Brain microvascular endothelial cell (primary cell): ENCODE results near the gene ALK.

Experiments
- DNase-seq: peaks from one replicate; pipeline ENCODE4 v3.0.0-alpha.2; 2020
- H3K27ac ChIP-seq: fragments of 250-450 bp; sonication (Bioruptor Pico); 2 replicates; pipeline ENCODE4 v1.5.1; 2020; ENCODE audit warnings: mild to moderate bottlenecking, moderate library complexity
- H3K27me3 ChIP-seq: fragments of 250-450 bp; sonication (Bioruptor Pico); replicated peaks from 2 replicates; pipeline ENCODE4 v1.5.1; 2020; ENCODE audit warnings: mild to moderate bottlenecking
- H3K36me3 ChIP-seq: fragments of 250-450 bp; sonication (Bioruptor Pico); replicated peaks from 2 replicates; pipeline ENCODE4 v1.5.1; 2020; ENCODE audit warnings: mild to moderate bottlenecking
- H3K4me3 ChIP-seq: 2 replicates; pipeline ENCODE4 v1.5.1; 2011; ENCODE audit warnings: low read depth, mild to moderate bottlenecking, control low read depth, low read length, moderate library complexity
- CTCF ChIP-seq: IDR thresholded peaks from 2 replicates; pipeline ENCODE4 v1.5.1; 2011; ENCODE audit warnings: low read depth, mild to moderate bottlenecking, moderate library complexity, low read length, control low read depth, inconsistent platforms; ENCODE audit errors: missing control alignments
- in situ Hi-C: cut with HindIII; loops from 2 replicates; pipeline ENCODE4 v1.10.0; 2017; ENCODE audit warnings: low sequenced_read_pairs, low pct_ligation_motif_present

ALK gene

GRCh38 chr2:29479401-29479800 lies 442.0 kb downstream of the ALK start:
- no peak for DNase-seq
- no peak overlapping the region for H3K4me3 ChIP-seq
- in situ Hi-C loops: no loop called here
- TF ChIP-seq CTCF: no peak
- H3K27me3 ChIP-seq: no peaks in the 10 kb centered on the region
- H3K36me3 ChIP-seq: no peaks in the 10 kb centered on the region
- H3K27ac ChIP-seq: no peak overlapping the region

- in situ Hi-C loops: no loop called here
- Histone ChIP-seq H3K27ac (no peak overlapping the region), H3K27me3 (no peaks in the 10 kb centered on the region), H3K36me3 (no peaks in the 10 kb centered on the region), H3K4me3 (no peak overlapping the region)
- no peak for DNase-seq
- TF ChIP-seq CTCF: no peak
These were observed 442.7 kb downstream of the ALK start for GRCh38 chr2:29478641-29479040.

- no peak for DNase-seq
- H3K27ac ChIP-seq: no peak overlapping the region
- no peak overlapping the region for H3K4me3 ChIP-seq
- H3K27me3 ChIP-seq: no peaks in the 10 kb centered on the region
- no peak for TF ChIP-seq CTCF
- in situ Hi-C loops: no loop called here
- H3K36me3 ChIP-seq: no peaks in the 10 kb centered on the region
These were observed 444.2 kb downstream of the ALK start for GRCh38 chr2:29477186-29477585.

- TF ChIP-seq CTCF: no peak
- in situ Hi-C loops: no loop called here
- H3K27me3 ChIP-seq: no peaks in the 10 kb centered on the region
These were observed 445.9 kb downstream of the ALK start for GRCh38 chr2:29475499-29475898.

GRCh38 chr2:29469961-29470360 lies 451.4 kb downstream of the ALK start:
- no peak for DNase-seq
- Histone ChIP-seq H3K36me3 (no peaks in the 10 kb centered on the region), H3K4me3 (no peak overlapping the region), H3K27ac (no peak overlapping the region), H3K27me3 (no peaks in the 10 kb centered on the region)
- in situ Hi-C loops: no loop called here
- TF ChIP-seq CTCF: no peak

More at GRCh38 chr2:29475499-29475898, 445.9 kb downstream of the ALK start:
- H3K27ac ChIP-seq: no peak overlapping the region
- no peak overlapping the region for H3K4me3 ChIP-seq
- H3K36me3 ChIP-seq: no peaks in the 10 kb centered on the region
- no peak for DNase-seq

- H3K27me3 ChIP-seq: no peaks in the 10 kb centered on the region
- no peak for TF ChIP-seq CTCF
- no peak for DNase-seq
- in situ Hi-C loops: no loop called here
- no peak overlapping the region for H3K4me3 ChIP-seq
- H3K27ac ChIP-seq: no peak overlapping the region
- no peaks in the 10 kb centered on the region for H3K36me3 ChIP-seq
These were observed 451.9 kb downstream of the ALK start for GRCh38 chr2:29469516-29469915.
